ENCODE data around the gene LSAMP. TPM values are rescaled to one million over a fixed set of nuclear protein-coding genes. Genes with fewer than 3 reads are reported as not detected.

LSAMP gene
- total RNA-seq, 1 experiment from 2014 or later = 0.90 TPM

DNA sequence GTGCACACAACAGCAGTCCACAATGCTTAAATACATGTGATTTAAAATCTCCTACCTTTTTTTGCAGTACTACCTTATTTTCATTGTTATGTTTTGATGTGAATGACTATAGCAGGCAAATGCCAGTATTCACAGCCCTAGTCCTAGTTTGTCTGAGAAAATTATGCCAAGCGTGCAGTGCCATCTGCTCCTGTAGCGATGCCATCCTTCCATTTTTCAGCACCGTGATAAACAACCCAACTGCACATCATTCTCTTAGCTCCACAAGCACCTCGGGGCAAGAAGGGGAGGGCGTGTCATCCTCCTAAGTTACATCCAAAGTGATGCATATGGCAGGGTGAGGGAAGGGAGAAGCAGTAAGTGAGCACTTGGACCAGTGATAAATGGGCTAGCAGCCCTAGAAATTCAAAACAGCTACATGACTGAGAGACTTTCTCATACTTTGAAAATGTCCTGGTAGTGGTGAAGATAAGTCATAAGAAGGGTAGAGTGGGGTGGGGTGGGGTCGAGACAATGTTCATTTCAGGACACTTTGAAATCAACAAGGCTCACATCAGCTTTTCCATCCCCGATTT lies 198.8 kb downstream of the LSAMP start:
- Histone ChIP-seq H2BK12ac (ENCODE audit: insufficient read length, low read depth, low read length) (no peak overlapping the region), H3K9me3 (ENCODE audit: control insufficient read depth, low read depth, low read length) (no peaks in the 10 kb centered on the region), H3K14ac (ENCODE audit: insufficient read depth, low read length) (no peak overlapping the region), H3T11ph (ENCODE audit: low read length) (no peak overlapping the region), H2AK5ac (ENCODE audit: insufficient read length, low read length) (no peak overlapping the region), H3K4me2 (ENCODE audit: insufficient read depth, insufficient read length, low read length) (no peak overlapping the region), H2AFZ (ENCODE audit: low read length) (no peak overlapping the region), H3K18ac (ENCODE audit: insufficient read length, low read depth, low read length) (no peak overlapping the region), H3K4me1 (ENCODE audit: insufficient read depth, low read length) (no peaks in the 10 kb centered on the region; the same call in 1 of the 2 replicates), H3K9ac (ENCODE audit: extremely low read depth, insufficient read length, low read length) (no peak overlapping the region), H3K23ac (ENCODE audit: insufficient read length, low read depth, low read length) (no peak overlapping the region), H4K20me1 (ENCODE audit: control insufficient read depth, insufficient read depth, insufficient read length) (no peaks in the 10 kb centered on the region), H4K5ac (ENCODE audit: insufficient read length, low read depth, low read length) (no peak overlapping the region), H2BK5ac (ENCODE audit: insufficient read length, low read length) (no peak overlapping the region), H2BK20ac (ENCODE audit: low read depth, low read length, poor library complexity, severe bottlenecking) (no peak overlapping the region), H3K56ac (ENCODE audit: insufficient read length, low read depth, low read length) (no peak overlapping the region), H3K27ac (ENCODE audit: insufficient read length, low read depth, low read length) (no peak overlapping the region), H3K23me2 (ENCODE audit: insufficient read length, low read depth, low read length, poor library complexity, severe bottlenecking) (no peaks in the 10 kb centered on the region), H4K8ac (replicated peaks; ENCODE audit: insufficient read length, low read depth, low read length) (no peak overlapping the region), H3K79me1 (ENCODE audit: insufficient read depth, low read depth, low read length, poor library complexity, severe bottlenecking) (no peaks in the 10 kb centered on the region), H3K27me3 (ENCODE audit: insufficient read depth, low read length) (no peaks in the 10 kb centered on the region; the same call in 1 of the 2 replicates), H3K4ac (ENCODE audit: low read depth, low read length) (no peak overlapping the region), H2BK15ac (ENCODE audit: low read depth, low read length) (no peak overlapping the region), H2BK120ac (ENCODE audit: low read depth, low read length, poor library complexity, severe bottlenecking) (no peak overlapping the region), H4K91ac (ENCODE audit: insufficient read length, low read depth, low read length) (no peak overlapping the region), H3K79me2 (ENCODE audit: insufficient read depth, low read length) (no peaks in the 10 kb centered on the region)
- H3K36me3 Mint-ChIP-seq (ENCODE audit: insufficient read depth in 1 of 3, low read depth in 3 of 3) = no peaks in the 10 kb centered on the region
- no peak overlapping the region for H3K27ac Mint-ChIP-seq
- WGBS (ENCODE audit: extremely low coverage, insufficient read length, low lambda C conversion rate) = no CpG with 5 or more reads among the region's 7 CpGs
- H3K4me1 Mint-ChIP-seq = peaks cover 4 to 5% of the 10 kb centered on the region in 2 experiments; a peak in 3 of 4 replicates
- no peaks in the 10 kb centered on the region for H3K27me3 Mint-ChIP-seq (ENCODE audit: low read depth)
- DNase-seq = no peak
- H3K4me3 Mint-ChIP-seq = no peak overlapping the region
- no peak for TF ChIP-seq CTCF (conservative IDR thresholded peaks at IDR 0.05)
- no peaks in the 10 kb centered on the region for H3K9me3 Mint-ChIP-seq
